Measurements from ENCODE around the gene NAALADL2. TPM values are rescaled to one million over a fixed set of nuclear protein-coding genes. Genes with fewer than 3 reads are reported as not detected.

NAALADL2 gene
- total RNA-seq, 1 experiment from 2014 or later = 1.6 TPM

DNA sequence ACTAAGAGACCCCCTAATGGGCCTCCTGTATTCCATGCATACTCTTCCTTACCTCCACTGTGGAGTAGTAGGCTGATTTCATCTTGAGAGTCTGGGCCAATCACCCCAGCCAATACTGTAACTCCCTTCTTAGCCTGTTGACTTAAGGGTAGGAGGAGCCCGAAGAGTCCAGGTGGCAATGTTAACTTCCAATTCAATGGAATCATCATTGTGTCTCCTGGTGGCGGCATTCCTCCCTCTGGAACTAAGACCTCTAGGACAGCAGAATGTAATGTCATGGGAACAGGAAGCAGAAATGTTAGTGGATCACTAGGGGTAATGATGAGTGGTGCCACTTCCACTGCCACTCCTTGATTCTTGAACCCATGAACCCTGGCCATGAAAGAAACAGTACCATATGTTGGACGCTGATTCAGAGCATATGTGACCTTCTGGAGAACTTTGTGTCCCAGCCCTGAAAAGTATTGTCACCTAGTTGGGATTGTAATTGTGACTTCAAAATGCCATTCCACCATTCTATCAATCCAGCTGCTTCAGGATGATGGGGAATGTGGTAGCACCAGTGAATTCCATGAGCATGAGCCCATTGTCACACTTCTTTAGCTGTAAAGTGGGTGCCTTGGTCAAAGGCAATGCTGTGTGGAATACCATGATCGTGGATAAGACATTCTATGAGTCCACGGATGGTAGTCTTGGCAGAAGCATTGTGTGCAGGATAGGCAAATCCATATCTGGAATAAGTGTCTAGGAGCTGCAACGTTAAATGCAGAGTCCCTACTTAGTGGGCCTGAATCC is 24.9 kb downstream of the NAALADL2 start:
- WGBS (ENCODE audit: extremely low coverage, insufficient read length, low lambda C conversion rate) = no CpG with 5 or more reads among the region's 6 CpGs
- Mint-ChIP-seq H3K27ac (no peak overlapping the region), H3K4me1 (no peaks in the 10 kb centered on the region), H3K9me3 (peaks cover 5 to 11% of the 10 kb centered on the region in 2 experiments; a peak in 4 of 5 replicates), H3K27me3 (ENCODE audit: low read depth) (no peaks in the 10 kb centered on the region), H3K36me3 (ENCODE audit: insufficient read depth in 1 of 3, low read depth in 3 of 3) (peaks cover 0 to 2% (median 0%) of the 10 kb centered on the region in 3 experiments; a peak in 4 of 7 replicates), H3K4me3 (no peak overlapping the region)
- no peaks in the 10 kb centered on the region for H3K23me2 ChIP-seq (ENCODE audit: insufficient read length, low read depth, low read length, poor library complexity, severe bottlenecking)
- H3K4ac ChIP-seq (ENCODE audit: low read depth, low read length) = no peak overlapping the region
- no peak overlapping the region for H3K14ac ChIP-seq (ENCODE audit: insufficient read depth, low read length)
- no peak overlapping the region for H3K9ac ChIP-seq (ENCODE audit: extremely low read depth, insufficient read length, low read length)
- no peak overlapping the region for H2BK15ac ChIP-seq (ENCODE audit: low read depth, low read length)
- H3K79me2 ChIP-seq (ENCODE audit: insufficient read depth, low read length) = no peaks in the 10 kb centered on the region
- no peak overlapping the region for H3K23ac ChIP-seq (ENCODE audit: insufficient read length, low read depth, low read length)
- no peak for DNase-seq
- TF ChIP-seq, protein P1, sequence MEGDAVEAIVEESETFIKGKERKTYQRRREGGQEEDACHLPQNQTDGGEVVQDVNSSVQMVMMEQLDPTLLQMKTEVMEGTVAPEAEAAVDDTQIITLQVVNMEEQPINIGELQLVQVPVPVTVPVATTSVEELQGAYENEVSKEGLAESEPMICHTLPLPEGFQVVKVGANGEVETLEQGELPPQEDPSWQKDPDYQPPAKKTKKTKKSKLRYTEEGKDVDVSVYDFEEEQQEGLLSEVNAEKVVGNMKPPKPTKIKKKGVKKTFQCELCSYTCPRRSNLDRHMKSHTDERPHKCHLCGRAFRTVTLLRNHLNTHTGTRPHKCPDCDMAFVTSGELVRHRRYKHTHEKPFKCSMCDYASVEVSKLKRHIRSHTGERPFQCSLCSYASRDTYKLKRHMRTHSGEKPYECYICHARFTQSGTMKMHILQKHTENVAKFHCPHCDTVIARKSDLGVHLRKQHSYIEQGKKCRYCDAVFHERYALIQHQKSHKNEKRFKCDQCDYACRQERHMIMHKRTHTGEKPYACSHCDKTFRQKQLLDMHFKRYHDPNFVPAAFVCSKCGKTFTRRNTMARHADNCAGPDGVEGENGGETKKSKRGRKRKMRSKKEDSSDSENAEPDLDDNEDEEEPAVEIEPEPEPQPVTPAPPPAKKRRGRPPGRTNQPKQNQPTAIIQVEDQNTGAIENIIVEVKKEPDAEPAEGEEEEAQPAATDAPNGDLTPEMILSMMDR (conservative IDR thresholded peaks at IDR 0.05) = no peak
- H3T11ph ChIP-seq (ENCODE audit: low read length) = no peak overlapping the region
- H2BK120ac ChIP-seq (ENCODE audit: low read depth, low read length, poor library complexity, severe bottlenecking) = no peak overlapping the region
- no peak overlapping the region for H4K8ac ChIP-seq (replicated peaks; ENCODE audit: insufficient read length, low read depth, low read length)
- H3K4me1 ChIP-seq (ENCODE audit: insufficient read depth, low read length) = no peaks in the 10 kb centered on the region
- H2BK20ac ChIP-seq (ENCODE audit: low read depth, low read length, poor library complexity, severe bottlenecking) = no peak overlapping the region
- H2BK5ac ChIP-seq (ENCODE audit: insufficient read length, low read length) = no peak overlapping the region
- no peak overlapping the region for H3K18ac ChIP-seq (ENCODE audit: insufficient read length, low read depth, low read length)
- H4K20me1 ChIP-seq (ENCODE audit: control insufficient read depth, insufficient read depth, insufficient read length) = no peaks in the 10 kb centered on the region
- H3K27ac ChIP-seq (ENCODE audit: insufficient read length, low read depth, low read length) = no peak overlapping the region
- H3K27me3 ChIP-seq (ENCODE audit: insufficient read depth, low read length) = no peaks in the 10 kb centered on the region
- H2BK12ac ChIP-seq (ENCODE audit: insufficient read length, low read depth, low read length) = no peak overlapping the region
- no peak overlapping the region for H2AFZ ChIP-seq (ENCODE audit: low read length)
- H4K91ac ChIP-seq (ENCODE audit: insufficient read length, low read depth, low read length) = no peak overlapping the region
- H3K9me3 ChIP-seq (ENCODE audit: control insufficient read depth, low read depth, low read length) = no peaks in the 10 kb centered on the region
- no peak overlapping the region for H3K4me2 ChIP-seq (ENCODE audit: insufficient read depth, insufficient read length, low read length)
- no peaks in the 10 kb centered on the region for H3K79me1 ChIP-seq (ENCODE audit: insufficient read depth, low read depth, low read length, poor library complexity, severe bottlenecking)
- H3K56ac ChIP-seq (ENCODE audit: insufficient read length, low read depth, low read length) = no peak overlapping the region
- H4K5ac ChIP-seq (ENCODE audit: insufficient read length, low read depth, low read length) = no peak overlapping the region
- no peak overlapping the region for H2AK5ac ChIP-seq (ENCODE audit: insufficient read length, low read length)

Measured in H9 (cell line).